Suprapubic skin (tissue), 4 donors: ENCODE measurements around the gene MRPS12. TPM values are rescaled to one million over a fixed set of nuclear protein-coding genes. Genes with fewer than 3 reads are reported as not detected.

ENCODE experiments used
- DNase-seq, 2 donors: peaks; one replicate each; pipeline ENCODE4 v3.0.0-alpha.2; 2019; ENCODE audit warnings: low spot score in 2 of 2
- H3K27ac ChIP-seq: fragments of 200-600 bp; sonication (generic); one replicate; pipeline ENCODE4 v1.5.1; 2019
- H3K27me3 ChIP-seq: fragments of 200-600 bp; sonication (generic); one replicate; pipeline ENCODE4 v1.5.1; 2019
- H3K36me3 ChIP-seq: fragments of 200-600 bp; sonication (generic); one replicate; pipeline ENCODE4 v1.5.1; 2019
- H3K4me1 ChIP-seq: fragments of 200-600 bp; sonication (generic); one replicate; pipeline ENCODE4 v1.5.1; 2019
- H3K4me3 ChIP-seq: fragments of 200-600 bp; sonication (generic); one replicate; pipeline ENCODE4 v1.5.1; 2019; ENCODE audit warnings: mild to moderate bottlenecking
- H3K9me3 ChIP-seq: fragments of 200-600 bp; sonication (generic); one replicate; pipeline ENCODE4 v1.5.1; 2019
- CTCF ChIP-seq, 2 donors: fragments of 200-600 bp in 1 of 2; fragments of 450-650 bp in 1 of 2; sonication (generic) in 1 of 2; IDR thresholded peaks; one replicate each; pipeline ENCODE4 v1.5.1; 2016 to 2019; ENCODE audit warnings: antibody characterized with exemption in 2 of 2, mild to moderate bottlenecking in 1 of 2, moderate library complexity in 1 of 2
- EP300 ChIP-seq: sonication (generic); formaldehyde crosslinking; IDR thresholded peaks from one replicate; pipeline ENCODE4 v1.6.1; 2017; ENCODE audit warnings: antibody characterized with exemption
- POLR2A ChIP-seq, 2 donors: fragments of 450-650 bp; IDR thresholded peaks; one replicate each; pipeline ENCODE4 v1.6.1; 2017; ENCODE audit warnings: antibody characterized with exemption in 2 of 2, mild to moderate bottlenecking in 2 of 2, moderate library complexity in 2 of 2
- POLR2AphosphoS5 ChIP-seq, 3 donors: sonication (generic); formaldehyde crosslinking; IDR thresholded peaks; one replicate each; pipeline ENCODE4 v1.6.1; 2017; ENCODE audit warnings: antibody characterized with exemption in 3 of 3
- WGBS: methylation state at CpG from one replicate; pipeline ENCODE4 v1.1.5; 2018; 5-methylcytosine and 5-hydroxymethylcytosine counted together
- total RNA-seq, 4 donors: library from RNA; depleted of rRNA; stranded (reverse); fragments of >200 nt; gene quantifications; one replicate each; pipeline ENCODE4 v1.1.0, GENCODE V29; 2016

MRPS12 gene
- total RNA-seq, 4 donors from 2014 or later, result 19.0 to 40.5 (median 35.2) TPM

DNA sequence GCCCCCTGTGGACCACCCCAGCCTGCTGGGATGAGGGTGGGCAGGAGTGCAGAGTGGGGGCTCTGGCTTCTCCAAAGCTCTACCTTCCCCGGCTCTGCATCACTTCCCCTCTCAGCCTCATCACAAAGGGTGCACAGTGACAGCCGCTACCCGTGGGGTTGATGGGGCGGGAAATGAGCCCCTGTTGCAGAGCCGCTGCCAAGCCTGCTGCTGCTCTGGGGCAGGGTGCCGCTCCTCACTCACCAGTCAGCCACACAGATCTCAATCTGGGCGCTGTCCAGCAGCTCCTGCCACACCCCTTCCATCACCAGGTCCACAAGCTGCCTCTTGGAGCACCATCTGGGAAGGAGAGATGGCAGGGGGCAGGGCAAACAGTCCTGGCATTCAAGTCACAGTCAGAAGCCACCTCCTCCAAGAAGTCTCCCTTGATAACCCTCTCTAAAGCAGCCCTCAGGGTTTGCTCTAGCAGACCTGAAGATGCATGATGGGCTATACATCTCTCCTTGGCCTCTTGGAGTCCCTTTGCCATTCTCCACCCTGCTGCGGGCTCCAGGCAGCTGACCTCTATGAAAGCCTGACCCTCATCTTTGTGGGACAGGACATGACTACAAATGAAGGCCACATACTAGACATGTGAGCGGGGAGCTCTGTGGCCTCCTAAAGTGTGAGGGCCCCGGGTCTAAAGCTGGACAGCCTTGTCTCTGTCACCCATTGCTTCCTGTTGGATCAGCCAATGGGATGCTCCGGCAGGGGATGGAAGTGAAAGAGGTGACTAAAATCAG lies 15.7 kb downstream of the MRPS12 start:
- H3K27ac ChIP-seq, result no peak overlapping the region
- DNase-seq, result no peak
- no peak overlapping the region for H3K4me3 ChIP-seq
- H3K4me1 ChIP-seq, result peaks cover 7% of the 10 kb centered on the region
- no peaks in the 10 kb centered on the region for H3K27me3 ChIP-seq
- H3K9me3 ChIP-seq, result no peaks in the 10 kb centered on the region
- TF ChIP-seq CTCF (IDR thresholded peaks at IDR 0.05), result no peak
- TF ChIP-seq POLR2A (IDR thresholded peaks at IDR 0.05), result no peak
- TF ChIP-seq POLR2AphosphoS5 (IDR thresholded peaks at IDR 0.05), result no peak
- TF ChIP-seq EP300, result no peak
- peaks cover 21% of the 10 kb centered on the region for H3K36me3 ChIP-seq
- WGBS, result 90% methylated on average over 10 of the region's 11 CpGs

- TF ChIP-seq CTCF (IDR thresholded peaks at IDR 0.05) (no peak), POLR2A (IDR thresholded peaks at IDR 0.05) (no peak), POLR2AphosphoS5 (IDR thresholded peaks at IDR 0.05) (no peak), EP300 (no peak)
- DNase-seq, result peak; percentile 90
- 11% methylated on average over 36 of the region's 72 CpGs for WGBS
- Histone ChIP-seq H3K36me3 (peaks cover 19% of the 10 kb centered on the region), H3K27ac (no peak overlapping the region), H3K4me1 (peaks cover 7% of the 10 kb centered on the region), H3K9me3 (no peaks in the 10 kb centered on the region), H3K4me3 (peak overlapping the region; percentile 42), H3K27me3 (no peaks in the 10 kb centered on the region)
Observed at GRCh38 chr19:38949580-38950367, 19.0 kb downstream of the MRPS12 start.

GRCh38 chr19:38951187-38951586 lies 20.4 kb downstream of the MRPS12 start:
- peaks cover 7% of the 10 kb centered on the region for H3K4me1 ChIP-seq
- no peaks in the 10 kb centered on the region for H3K9me3 ChIP-seq
- 97% methylated on average over 3 of the region's 3 CpGs for WGBS
- no peak overlapping the region for H3K4me3 ChIP-seq
- no peaks in the 10 kb centered on the region for H3K27me3 ChIP-seq
- no peak for TF ChIP-seq EP300
- no peak for TF ChIP-seq POLR2AphosphoS5 (IDR thresholded peaks at IDR 0.05)
- TF ChIP-seq POLR2A (IDR thresholded peaks at IDR 0.05), result no peak
- TF ChIP-seq CTCF (IDR thresholded peaks at IDR 0.05), result no peak
- H3K36me3 ChIP-seq, result peaks cover 12% of the 10 kb centered on the region
- DNase-seq, result no peak
- H3K27ac ChIP-seq, result no peak overlapping the region

GRCh38 chr19:38952395-38953165 lies 21.8 kb downstream of the MRPS12 start:
- H3K27ac ChIP-seq, result no peak overlapping the region
- H3K27me3 ChIP-seq, result no peaks in the 10 kb centered on the region
- DNase-seq, result no peak
- 76% methylated on average over 13 of the region's 13 CpGs for WGBS
- TF ChIP-seq CTCF (IDR thresholded peaks at IDR 0.05) (no peak), EP300 (no peak), POLR2AphosphoS5 (IDR thresholded peaks at IDR 0.05) (no peak), POLR2A (IDR thresholded peaks at IDR 0.05) (no peak)
- H3K4me3 ChIP-seq, result no peak overlapping the region
- peaks cover 7% of the 10 kb centered on the region for H3K4me1 ChIP-seq
- no peaks in the 10 kb centered on the region for H3K9me3 ChIP-seq
- peaks cover 8% of the 10 kb centered on the region for H3K36me3 ChIP-seq
